K562 (cell line): ENCODE data around the gene NECAB2. TPM values are rescaled to one million over a fixed set of nuclear protein-coding genes. Genes with fewer than 3 reads are reported as not detected.

Experiments
- ATAC-seq: fragments of 200-7000 bp; cut with Tn5 transposase; 3 replicates; pipeline ENCODE4 v1.9.1; 2020; ENCODE audit warnings: moderate library complexity
- BruUV-seq: library from RNA; stranded (reverse); fragments of 400-500 nt; replicated peaks from 2 replicates; lab custom pipeline; 2021; lab: Mats Ljungman, UMichigan
- CTCF ChIA-PET: fragments of 300-600 bp; formaldehyde crosslinking; extraction: SDS; loops from one replicate; lab custom pipeline; 2021; ENCODE audit warnings: low intra/inter-chr PET ratio; lab: Yijun Ruan, JAX
- POLR2A ChIA-PET: fragments of 300-600, 350-650 bp; sonication (Branson Sonifier 250); formaldehyde crosslinking; extraction: SDS; loops from one replicate; lab custom pipeline; 2021; ENCODE audit warnings: antibody characterized with exemption, inconsistent platforms; lab: Yijun Ruan, JAX
- DNase-seq, 4 experiments: peaks; one replicate each; pipeline versions ENCODE4 v3.0.0 to v3.0.0-alpha.2; 2011 to 2018; ENCODE audit warnings: low spot score in 3 of 4, mixed read lengths in 3 of 4; ENCODE audit errors: extremely low read depth in 1 of 4
- FAIRE-seq: peaks from 2 replicates; lab custom pipeline; 2011; peaks lifted over from hg19 to GRCh38; lab: Jason Lieb, UNC
- H2AFZ ChIP-seq: 2 replicates; pipeline ENCODE4 v1.6.0; 2011; ENCODE audit warnings: low read depth, low read length, control low read depth, inconsistent platforms
- H3K27ac ChIP-seq: fragments of 200-600 bp; 3 replicates; pipeline ENCODE4 v1.8.0; 2011; ENCODE audit warnings: low read depth, mild to moderate bottlenecking, control low read depth, inconsistent platforms, low read length, moderate library complexity, mixed read lengths; ENCODE audit errors: extremely low read depth
- H3K27me3 ChIP-seq, 2 experiments: fragments of 300-600 bp in 1 of 2; 2 replicates in 1 of 2; 3 replicates in 1 of 2; pipeline versions ENCODE4 v1.6.0 to v1.8.0; 2011; ENCODE audit warnings: inconsistent platforms in 2 of 2, low read length in 2 of 2, mild to moderate bottlenecking in 1 of 2, mixed read lengths in 1 of 2, moderate library complexity in 1 of 2; ENCODE audit not compliant: control insufficient read depth in 2 of 2, insufficient read depth in 2 of 2
- H3K36me3 ChIP-seq: fragments of 300-600 bp; 3 replicates; pipeline ENCODE4 v1.8.0; 2011; ENCODE audit warnings: mild to moderate bottlenecking, low read length, inconsistent platforms; ENCODE audit not compliant: control insufficient read depth, insufficient read depth
- H3K4me1 ChIP-seq, 2 experiments: fragments of 200-600 bp in 1 of 2; replicated peaks in 1 of 2; 2 replicates in 1 of 2; 3 replicates in 1 of 2; pipeline versions ENCODE4 v1.5.1 to v1.8.0; 2011; ENCODE audit warnings: inconsistent platforms in 2 of 2, low read length in 2 of 2, mild to moderate bottlenecking in 1 of 2, mixed read lengths in 1 of 2, moderate library complexity in 1 of 2; ENCODE audit not compliant: control insufficient read depth in 2 of 2, insufficient read depth in 2 of 2
- H3K4me2 ChIP-seq: 2 replicates; pipeline ENCODE4 v1.6.1; 2011; ENCODE audit warnings: low read length, control low read depth, inconsistent platforms, mixed read lengths; ENCODE audit not compliant: insufficient read depth
- H3K4me3 ChIP-seq: fragments of 200-600 bp; sonication (generic), shearing (Covaris generic); 2 replicates; pipeline ENCODE4 v1.5.1; 2016; ENCODE audit warnings: control low read depth, inconsistent platforms
- H3K79me2 ChIP-seq: fragments of 200-600 bp; 3 replicates; pipeline ENCODE4 v1.8.0; 2011; ENCODE audit warnings: low read length, inconsistent platforms; ENCODE audit not compliant: control insufficient read depth, insufficient read depth
- H3K9ac ChIP-seq, 2 experiments: 2 replicates each; pipeline versions ENCODE4 v1.6.0 to v1.6.1; 2011; ENCODE audit warnings: low read depth in 2 of 2, low read length in 2 of 2, control low read depth in 1 of 2, inconsistent platforms in 1 of 2, mild to moderate bottlenecking in 1 of 2, mixed read lengths in 1 of 2; ENCODE audit not compliant: insufficient read depth in 1 of 2
- H3K9me1 ChIP-seq: one replicate; pipeline ENCODE4 v1.6.0; 2011; ENCODE audit warnings: inconsistent platforms, mild to moderate bottlenecking, low read length, moderate library complexity; ENCODE audit not compliant: control insufficient read depth, insufficient read depth
- H3K9me3 ChIP-seq: replicated peaks from 2 replicates; pipeline ENCODE4 v1.5.1; 2011; ENCODE audit warnings: low read depth, low read length, inconsistent platforms; ENCODE audit not compliant: control insufficient read depth, insufficient read depth
- H4K20me1 ChIP-seq: replicated peaks from 2 replicates; pipeline ENCODE4 v1.6.1; 2011; ENCODE audit warnings: low read length, inconsistent platforms, mixed read lengths; ENCODE audit not compliant: control insufficient read depth, insufficient read depth
- GATA2 ChIP-seq: sonication (generic); formaldehyde crosslinking; IDR thresholded peaks from 2 replicates; pipeline ENCODE4 v1.4.0; 2020; ENCODE audit warnings: mild to moderate bottlenecking, missing genetic modification reagents
- ID3 ChIP-seq, 2 experiments: fragments of 250-450 bp in 1 of 2; fragments of 450-650 bp in 1 of 2; sonication (Bioruptor Pico) in 1 of 2; IDR thresholded peaks; 2 replicates each; pipeline versions ENCODE4 v1.6.1 to v1.8.0; 2016 to 2021; ENCODE audit warnings: mild to moderate bottlenecking in 2 of 2, moderate library complexity in 2 of 2, missing compliant biosample characterization in 1 of 2, missing genetic modification characterization in 1 of 2
- IRF1 ChIP-seq: sonication (generic); formaldehyde crosslinking; IDR thresholded peaks from 2 replicates; pipeline ENCODE4 v1.8.0; 2022; ENCODE audit warnings: missing genetic modification reagents, mild to moderate bottlenecking, borderline replicate concordance
- MAFK ChIP-seq: IDR thresholded peaks from 2 replicates; pipeline ENCODE4 v1.6.1; 2011; ENCODE audit warnings: low read length, improper control_type of control experiment
- MTA2 ChIP-seq: fragments of 450-650 bp; IDR thresholded peaks from 2 replicates; pipeline ENCODE4 v1.6.1; 2016; ENCODE audit warnings: low read depth
- NR1H2 ChIP-seq: sonication (generic); formaldehyde crosslinking; IDR thresholded peaks from 2 replicates; pipeline ENCODE4 v1.4.0; 2020; ENCODE audit warnings: mild to moderate bottlenecking, missing genetic modification reagents
- THAP12 ChIP-seq: fragments of 250-450 bp; sonication (Bioruptor Pico); IDR thresholded peaks from 2 replicates; pipeline ENCODE4 v1.9.0; 2021; ENCODE audit warnings: mild to moderate bottlenecking, inconsistent platforms
- ZBTB26 ChIP-seq: fragments of 450-650 bp; formaldehyde crosslinking; IDR thresholded peaks from 2 replicates; pipeline ENCODE4 v1.4.0; 2022; ENCODE audit warnings: missing genetic modification characterization
- ZNF280A ChIP-seq: fragments of 450-650 bp; IDR thresholded peaks from 2 replicates; pipeline ENCODE4 v1.6.1; 2018; ENCODE audit warnings: mild to moderate bottlenecking, low read depth; ENCODE audit not compliant: partially characterized antibody
- ZNF592 ChIP-seq: fragments of 450-650 bp; IDR thresholded peaks from 2 replicates; pipeline ENCODE4 v1.6.1; 2017; ENCODE audit warnings: antibody characterized with exemption, mild to moderate bottlenecking
- WGBS: fragments of 100-300 bp; shearing (Covaris generic); methylation state at CpG from one replicate; pipeline ENCODE4 v1.1.6; 2016; ENCODE audit warnings: low coverage, mixed read lengths; ENCODE audit not compliant: insufficient coverage; ENCODE audit errors: missing lambda C conversion rate; 5-methylcytosine and 5-hydroxymethylcytosine counted together
- in situ Hi-C: fragments of 300-500 bp; cut with MboI; formaldehyde crosslinking; loops from 4 replicates; pipeline ENCODE4 v1.15.0; 2018; ENCODE audit warnings: inconsistent platforms, mixed read lengths
- intact Hi-C: fragments of 100-400 bp; cut with micrococcal nuclease; formaldehyde crosslinking; loops from 2 replicates; pipeline ENCODE4 v1.14.2; 2022
- polyA plus RNA-seq, 8 experiments: library from polyadenylated mRNA; depleted of rRNA in 4 of 8; stranded (reverse) in 5 of 8; unstranded in 3 of 8; fragments of >200 nt; fragmentation: Nextera tagmentation in 2 of 8; fragmentation: Illumina TruSeq in 1 of 8; extraction: Ambion mirVana in 2 of 8; extraction: Trizol in 1 of 8; gene quantifications; 2 replicates each; pipeline versions ENCODE4 v1.2.1 to v1.2.3, GENCODE V29; 2011 to 2014; ENCODE audit warnings: inconsistent platforms in 1 of 8, missing spikeins in 1 of 8
- total RNA-seq, 7 experiments: library from RNA; depleted of rRNA in 6 of 7; stranded (reverse); fragments of >200 nt in 6 of 7; fragmentation: Illumina TruSeq in 2 of 7; extraction: Trizol in 2 of 7; gene quantifications; 2 replicates each; pipeline versions ENCODE4 v1.2.1 to v1.2.3, GENCODE V29; 2011 to 2021; ENCODE audit warnings: low replicate concordance in 1 of 7

The NECAB2 gene
- total and polyA plus RNA-seq, 9 of the 15 experiments (the other 6 are each of a cell fraction or from before 2014, with no cell fraction given), result 0.03 to 0.28 TPM; not detected in 7

- POLR2A ChIA-PET, result interaction anchor here (0.6 kb wide), 1 partner anchor 8 kb away, joined by 3 read pairs; no protein-coding TSS in a partner anchor
- no peak for FAIRE-seq
- in situ Hi-C loops, result no loop called here
- TF ChIP-seq NR1H2 (no peak), ID3 (CRISPR knock-in tag; IDR thresholded peaks at IDR 0.05) (no peak), ID3 (tag; IDR thresholded peaks at IDR 0.05) (no peak), THAP12 (CRISPR knock-in tag) (no peak), MAFK (no peak), ZBTB26 (CRISPR knock-in tag) (no peak), MTA2 (no peak), GATA2 (CRISPR knock-in tag) (no peak), IRF1 (no peak), ZNF280A (no peak), ZNF592 (no peak)
Observed at GRCh38 chr16:83998091-83998490, 30.0 kb downstream of the NECAB2 start.

More at GRCh38 chr16:83998091-83998490, 30.0 kb downstream of the NECAB2 start:
- CTCF ChIA-PET, result no interaction called here
- Histone ChIP-seq H3K27me3 (peaks cover 78 to 92% of the 10 kb centered on the region in 2 experiments), H3K27ac (no peak overlapping the region), H3K79me2 (no peaks in the 10 kb centered on the region), H3K4me2 (no peak overlapping the region), H2AFZ (no peak overlapping the region), H4K20me1 (peaks cover 22% of the 10 kb centered on the region; the same call in 1 of the 2 replicates), H3K36me3 (no peaks in the 10 kb centered on the region), H3K9me3 (no peaks in the 10 kb centered on the region), H3K9ac (no peak overlapping the region), H3K4me1 (peaks cover 0 to 5% of the 10 kb centered on the region in 2 experiments; a peak in 1 of 5 replicates), H3K4me3 (no peak overlapping the region), H3K9me1 (no peaks in the 10 kb centered on the region)
- intact Hi-C loops, result no loop called here
- WGBS, result 9% methylated on average over 13 of the region's 13 CpGs
- DNase-seq (no peak), ATAC-seq (no peak)
- no TSS peak for BruUV-seq
